Activated CD4-positive, alpha-beta T cell treated with anti-CD3 and anti-CD28 coated beads, Interleukin-10, Interleukin-2, amounts not matched to agents 100 ng/mL and 50 ng/mL, durations not matched to agents 16 hours and 8 hours (primary cell): ENCODE results near the gene HBP1.
A peak's percentile ranks its signal among the peaks of the same experiment; 100 is the strongest.
"Not testable (repeated sequence)": the region's sequence is repeated elsewhere in the genome, so short reads cannot be mapped to it uniquely, and the experiment has no call there.

Experiments
- DNase-seq: peaks from one replicate; pipeline ENCODE4 v3.0.0-alpha.2; 2020

The HBP1 gene

DNA sequence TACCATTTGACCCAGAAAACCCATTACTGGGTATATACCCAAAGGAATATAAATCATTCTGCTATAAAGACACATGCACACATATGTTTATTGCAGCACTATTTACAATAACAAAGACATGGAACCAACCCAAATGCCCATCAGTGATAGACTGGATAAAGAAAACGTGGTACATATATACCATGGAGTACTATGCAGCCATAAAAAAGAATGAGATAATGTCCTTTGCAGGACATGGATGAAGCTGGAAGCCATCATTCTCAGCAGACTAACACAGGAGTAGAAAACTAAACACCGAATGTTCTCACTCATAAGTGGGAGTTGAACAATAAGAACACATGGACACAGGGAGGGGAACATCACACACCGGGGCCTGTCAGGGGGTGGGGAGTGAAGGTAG is 13.1 kb upstream of the HBP1 start:
- not testable (repeated sequence) for DNase-seq

GRCh38 chr7:107157091-107157490 is 11.7 kb upstream of the HBP1 start:
- DNase-seq = no peak

DNA sequence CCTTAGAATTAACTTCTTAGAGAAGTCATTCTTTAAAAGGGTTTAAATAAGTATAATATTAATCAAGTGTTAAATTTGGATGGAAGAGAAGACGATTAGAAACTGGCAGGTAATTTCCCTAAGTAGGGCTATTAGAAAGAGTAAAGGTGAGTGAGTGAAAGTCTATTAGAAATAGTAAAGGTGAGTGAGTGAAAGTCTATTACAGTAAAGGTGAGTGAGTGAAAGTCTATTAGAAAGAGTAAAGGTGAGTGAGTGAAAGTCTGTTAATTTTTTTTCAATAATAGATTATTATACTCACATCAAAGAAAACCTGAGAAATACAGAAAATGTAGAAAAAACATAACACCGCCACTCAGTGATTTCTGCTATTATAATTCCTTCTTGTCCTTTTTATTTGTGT is 10.8 kb upstream of the HBP1 start:
- no peak for DNase-seq

DNA sequence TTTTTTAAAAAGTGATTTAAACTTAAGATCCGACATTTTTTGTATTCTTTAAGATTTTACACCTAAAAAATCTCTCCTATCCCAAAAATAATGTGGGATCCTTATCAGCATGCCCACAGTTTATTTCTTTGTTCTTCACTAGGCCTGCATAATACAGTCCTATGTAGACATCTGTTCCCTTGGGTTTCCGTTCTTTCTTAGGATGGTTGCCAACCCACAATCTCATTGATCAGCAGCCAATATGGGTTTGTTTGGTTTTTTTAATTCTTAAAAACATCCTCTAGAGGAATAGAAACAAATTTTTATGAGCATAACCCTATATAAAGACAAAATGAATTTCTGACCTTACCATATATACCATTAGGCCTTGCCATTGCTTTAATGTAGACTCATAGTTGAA is 8.4 kb upstream of the HBP1 start:
- DNase-seq = no peak

- no peak for DNase-seq
These were observed 7.4 kb upstream of the HBP1 start for GRCh38 chr7:107161415-107161814.

- DNase-seq = no peak
These were observed 6.3 kb upstream of the HBP1 start for GRCh38 chr7:107162475-107162874.

DNA sequence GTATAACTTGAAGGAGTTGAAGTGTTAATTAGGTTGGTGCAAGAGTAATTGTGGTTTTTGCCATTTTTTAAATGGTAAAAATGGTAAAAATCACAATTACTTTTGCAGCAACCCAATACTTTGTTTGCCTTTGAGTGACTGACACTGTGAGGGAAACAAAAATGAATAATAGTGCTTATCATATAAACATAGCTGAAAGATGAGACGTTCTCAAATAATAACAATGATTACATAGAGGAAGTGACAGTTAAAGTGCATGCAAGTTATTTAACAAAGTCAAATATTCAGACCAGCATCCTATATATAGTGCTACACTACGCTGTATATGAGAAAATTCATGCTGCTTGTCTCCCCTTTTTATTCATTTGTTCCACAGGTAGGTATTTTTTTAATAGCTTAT is 4.7 kb upstream of the HBP1 start:
- no peak for DNase-seq

DNA sequence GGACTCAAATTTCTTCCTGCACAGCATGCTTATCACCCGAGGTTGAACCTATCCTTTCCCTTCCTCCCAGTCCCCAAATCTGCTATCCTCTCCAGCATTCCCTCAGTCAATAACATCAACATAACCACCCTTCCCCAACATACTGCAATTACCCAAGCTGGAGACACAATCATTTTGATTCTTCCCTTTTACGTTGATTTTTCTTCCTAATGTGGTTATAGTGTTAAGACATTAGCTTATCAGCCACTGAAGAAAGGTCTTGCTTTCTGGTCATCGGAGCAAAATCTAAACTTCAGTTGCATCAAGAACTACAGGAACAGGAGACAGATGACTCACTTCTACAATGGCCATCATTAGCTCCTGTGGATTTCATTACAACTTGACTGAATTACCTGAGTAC is 3.5 kb upstream of the HBP1 start:
- no peak for DNase-seq

DNA sequence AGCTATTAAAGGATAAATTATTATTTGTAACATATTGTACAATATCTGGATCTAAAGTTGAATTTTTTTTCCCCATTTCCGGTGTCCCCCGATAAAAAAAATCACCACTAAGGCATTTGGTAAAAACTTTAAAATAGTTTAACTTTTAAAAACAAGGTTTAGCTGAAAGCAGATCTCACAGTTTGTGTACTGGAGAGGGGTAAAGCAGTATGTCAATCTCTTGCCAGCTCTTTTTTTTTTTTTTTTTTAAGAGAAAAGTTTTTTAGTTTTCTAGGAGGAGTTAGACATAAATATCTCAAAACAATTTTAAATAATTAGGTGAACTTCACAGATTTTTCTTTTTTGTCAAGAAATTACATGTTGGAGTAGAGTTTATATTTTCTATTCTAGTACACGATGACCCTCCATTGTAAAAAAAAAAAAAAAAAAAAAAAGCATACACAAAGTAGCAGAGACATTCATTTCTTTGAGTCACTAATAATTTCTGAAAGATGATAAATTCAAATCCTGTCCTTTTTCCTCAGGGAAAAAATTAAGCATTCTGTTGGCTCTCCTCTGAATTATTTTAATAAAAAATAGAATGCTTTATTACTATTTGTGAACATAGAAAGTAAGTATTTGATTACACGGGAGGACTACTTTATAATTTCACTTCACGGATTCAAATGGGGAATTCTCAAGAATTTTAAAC is 1.9 kb upstream of the HBP1 start:
- no peak for DNase-seq

- peak; percentile 38 for DNase-seq
These were observed 1.1 kb upstream of the HBP1 start for GRCh38 chr7:107167483-107168232.

DNA sequence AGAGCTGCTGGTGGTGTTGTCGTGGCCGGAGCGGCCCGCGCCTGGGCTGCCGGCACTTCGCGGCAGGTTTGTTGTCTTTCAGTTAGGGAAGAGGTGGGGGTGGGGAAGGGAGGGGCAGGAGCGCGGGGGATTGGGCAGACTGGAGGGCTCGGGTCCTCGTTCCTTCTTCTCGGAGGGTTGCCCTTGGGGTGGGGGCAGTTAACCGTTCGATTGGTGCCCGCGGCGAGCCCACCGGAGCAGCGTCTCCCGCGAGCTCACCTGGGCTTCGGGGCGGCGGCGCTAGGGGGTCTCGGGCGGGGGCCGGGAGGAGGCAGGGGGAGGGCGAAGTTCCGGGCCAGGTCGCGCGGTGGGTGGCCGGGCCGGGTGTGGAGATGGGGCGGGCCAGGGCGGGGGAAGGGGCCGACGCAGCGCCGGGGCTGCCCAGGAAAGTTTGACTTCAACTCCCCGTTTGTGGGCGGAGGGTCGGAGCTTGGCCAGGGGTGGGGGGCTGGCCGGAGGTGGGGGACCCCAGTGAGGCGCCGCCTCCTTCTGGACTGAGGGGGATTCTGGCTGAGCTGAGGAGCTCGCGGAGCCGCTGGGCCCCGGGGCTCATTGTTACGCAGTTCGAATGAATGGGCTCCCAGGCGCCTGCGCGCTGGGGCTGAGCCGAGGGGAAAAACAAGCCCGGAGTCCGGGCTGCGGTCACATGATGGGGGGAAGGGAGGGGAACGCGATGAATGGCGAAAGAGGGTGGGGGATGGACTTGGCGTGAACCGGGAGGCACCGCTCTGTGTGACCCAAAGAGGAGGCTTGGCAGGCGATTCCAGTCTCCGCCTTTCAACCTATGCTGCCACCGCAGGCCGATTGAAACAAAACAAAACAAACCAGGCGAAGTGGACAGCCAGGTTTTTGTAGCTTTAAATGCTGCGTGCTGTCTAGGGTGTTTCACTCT is 582 bp downstream of the HBP1 start:
- peak; percentile 94 for DNase-seq

DNA sequence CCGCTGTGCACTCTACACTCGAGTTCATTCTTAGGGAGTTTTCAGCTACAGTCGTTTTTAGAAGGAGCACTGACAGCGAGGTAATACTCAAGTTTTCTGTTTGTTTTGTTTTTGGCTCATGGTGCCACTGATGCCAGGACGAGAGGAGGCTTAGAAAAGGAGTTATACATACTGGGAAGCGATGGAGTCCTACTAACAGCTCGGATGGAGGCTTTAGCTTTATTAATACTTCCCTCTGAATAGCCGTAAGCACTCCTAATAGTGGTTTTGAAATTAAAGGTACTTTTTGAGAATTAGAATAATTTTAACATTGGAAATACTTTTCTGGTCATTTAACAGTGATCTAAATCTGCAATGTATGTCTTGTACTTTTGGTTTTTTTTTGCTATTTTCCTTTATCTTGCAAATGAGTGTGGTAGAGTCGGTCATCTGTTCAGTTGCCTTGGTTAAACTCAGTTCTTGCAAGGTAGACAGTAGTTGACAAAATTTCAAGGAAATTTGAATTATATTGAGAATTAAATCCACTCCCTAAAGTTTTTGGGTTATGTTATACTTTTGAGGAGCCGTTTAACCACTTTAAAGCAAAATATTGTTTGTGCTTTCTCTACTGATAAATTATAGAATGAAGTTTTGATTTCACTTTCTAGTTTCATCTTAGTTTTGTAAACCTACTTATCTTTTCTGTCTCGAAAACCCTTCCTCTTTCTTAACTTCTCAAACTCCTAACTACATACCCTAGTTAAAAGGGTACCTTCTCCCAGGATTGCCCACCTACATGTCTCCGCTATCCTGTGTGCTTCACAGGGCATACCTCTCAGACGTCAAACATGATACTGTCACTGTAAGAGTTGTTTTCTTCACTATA is 1.5 kb downstream of the HBP1 start:
- no peak for DNase-seq

GRCh38 chr7:107171496-107171895 is 2.7 kb downstream of the HBP1 start:
- no peak for DNase-seq

DNA sequence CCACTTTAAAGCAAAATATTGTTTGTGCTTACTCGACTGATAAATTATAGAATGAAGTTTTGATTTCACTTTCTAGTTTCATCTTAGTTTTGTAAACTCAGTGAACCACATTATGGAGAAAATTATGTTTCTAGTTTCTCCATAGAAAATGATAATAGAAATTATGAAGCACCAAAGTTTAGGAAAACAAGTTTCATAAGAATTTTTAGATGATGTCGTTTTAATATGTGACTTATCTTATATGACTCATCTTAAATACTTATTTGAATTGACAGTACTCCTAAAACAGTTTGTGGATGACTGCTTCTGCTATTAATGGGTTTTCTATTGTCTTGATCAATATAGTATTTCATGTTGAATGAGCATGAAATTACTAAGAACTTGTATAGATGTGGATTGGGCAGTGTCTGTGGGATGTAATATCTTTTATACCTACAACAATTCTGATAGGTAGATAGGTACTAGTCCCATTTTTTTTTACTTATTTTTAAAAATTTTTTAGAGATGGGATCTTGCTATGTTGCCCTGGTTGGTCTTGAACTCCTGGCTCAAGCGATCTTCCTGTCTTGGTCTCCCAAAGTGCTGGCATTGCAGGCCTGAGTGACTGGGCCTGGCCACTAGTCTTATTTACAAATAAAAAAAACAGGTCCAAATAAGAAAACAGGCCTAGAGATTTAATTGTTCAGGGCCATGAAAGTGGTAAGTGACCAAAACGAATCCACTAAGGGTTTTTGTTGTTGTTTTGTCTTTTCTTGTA is 3.7 kb downstream of the HBP1 start:
- DNase-seq = peak; percentile 28

GRCh38 chr7:107173191-107173590 is 4.4 kb downstream of the HBP1 start:
- DNase-seq = no peak

GRCh38 chr7:107173691-107174406 is 5.0 kb downstream of the HBP1 start:
- DNase-seq = peak; percentile 62

DNA sequence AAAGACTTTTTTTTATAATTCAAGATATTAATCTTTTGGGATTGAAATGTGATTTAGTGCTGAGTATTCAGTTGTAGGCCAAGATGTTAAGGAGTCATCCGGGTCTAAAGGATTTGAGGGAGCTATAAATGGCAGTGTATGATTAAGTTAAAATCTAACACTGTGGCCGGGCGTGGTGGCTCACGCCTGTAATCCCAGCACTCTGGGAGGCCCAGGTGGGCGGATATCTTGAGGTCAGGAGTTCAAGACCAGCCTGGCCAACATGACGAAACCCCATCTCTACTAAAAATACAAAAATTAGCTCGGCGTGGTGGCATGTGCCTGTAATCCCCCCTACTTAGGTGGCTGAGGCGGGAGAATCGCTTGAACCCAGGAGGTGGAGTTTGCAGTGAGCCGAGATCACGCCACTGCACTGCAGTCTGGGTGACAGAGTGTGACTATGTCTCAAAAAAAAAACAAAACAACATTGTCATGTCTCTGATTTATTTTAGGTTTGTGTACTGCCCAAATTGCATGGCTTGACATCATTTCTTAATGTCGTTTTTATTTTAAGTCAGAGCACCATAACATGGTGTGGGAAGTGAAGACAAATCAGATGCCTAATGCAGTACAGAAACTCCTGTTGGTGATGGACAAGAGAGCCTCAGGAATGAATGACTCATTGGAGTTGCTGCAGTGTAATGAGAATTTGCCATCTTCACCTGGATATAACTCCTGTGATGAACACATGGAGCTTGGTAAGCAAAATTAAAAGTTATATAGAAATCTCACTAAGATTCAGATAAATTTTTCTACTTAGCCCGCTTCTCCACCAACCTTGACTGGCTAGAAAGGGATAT is 10.7 kb downstream of the HBP1 start:
- DNase-seq = no peak

DNA sequence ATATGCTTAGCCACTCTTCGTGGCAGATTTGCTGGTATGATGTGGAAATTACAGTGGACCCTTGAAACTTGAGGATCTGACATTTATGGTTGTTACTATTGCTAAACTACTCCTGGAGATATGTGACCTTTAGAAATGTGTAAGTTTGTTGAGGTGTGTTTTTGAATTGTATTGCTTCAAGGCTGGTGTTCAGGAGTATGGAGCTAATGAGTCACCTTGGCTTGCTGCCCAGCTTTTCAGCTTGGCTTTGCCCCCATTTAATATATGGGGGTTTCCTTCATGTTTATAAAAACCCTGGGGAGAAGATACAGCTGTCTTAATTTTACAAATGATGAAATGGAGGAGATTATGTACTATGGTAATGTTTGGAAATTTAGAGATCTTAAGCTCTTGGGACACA is 11.6 kb downstream of the HBP1 start:
- DNase-seq = peak; percentile 14

DNA sequence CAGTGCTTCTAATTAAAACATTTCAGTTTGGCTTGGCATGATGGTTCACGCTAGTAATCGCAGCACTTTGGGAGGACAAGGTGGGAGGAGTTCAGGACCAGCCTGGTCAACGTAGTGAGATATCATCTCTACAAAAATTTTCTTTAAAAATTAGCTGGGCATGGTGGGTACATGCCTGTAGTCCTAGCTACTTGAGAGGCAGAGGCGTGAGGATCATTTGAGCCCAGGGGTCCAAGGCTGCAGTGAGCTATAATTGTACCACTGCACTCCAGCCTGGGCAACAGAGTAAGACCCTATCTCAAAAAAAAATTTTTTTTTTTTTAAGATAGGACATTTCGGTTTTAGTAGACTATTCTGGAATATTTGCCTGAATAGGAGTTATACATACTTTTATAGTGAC is 12.4 kb downstream of the HBP1 start:
- no peak for DNase-seq

DNA sequence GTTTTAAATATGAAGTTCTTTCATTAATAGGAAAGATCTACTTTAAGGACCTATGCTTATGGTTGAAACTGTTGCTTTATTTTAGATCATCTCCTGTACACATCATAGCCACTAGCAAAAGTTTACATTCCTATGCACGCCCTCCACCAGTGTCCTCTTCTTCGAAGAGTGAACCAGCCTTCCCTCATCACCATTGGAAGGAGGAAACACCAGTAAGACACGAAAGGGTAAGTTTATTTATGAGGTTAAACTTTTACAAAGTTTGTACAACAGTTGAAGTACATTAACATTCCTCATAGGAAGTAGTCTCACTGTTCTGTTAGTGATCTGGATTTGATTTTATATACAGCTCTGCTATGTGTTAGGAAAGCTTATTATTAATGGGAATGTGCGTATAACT is 16.9 kb downstream of the HBP1 start:
- no peak for DNase-seq
